HG03064 (cell line): Measurements from ENCODE around the gene HRH1.
"Not testable (repeated sequence)": the region's sequence is repeated elsewhere in the genome, so short reads cannot be mapped to it uniquely, and the experiment has no call there.

Experiments used
- ATAC-seq: cut with Tn5 transposase; IDR thresholded peaks from one replicate; pipeline ENCODE4 v1.9.1; 2021; ENCODE audit warnings: low read depth; ENCODE audit not compliant: unreplicated experiment

HRH1 gene

GRCh38 chr3:11168881-11169805, 14.8 kb downstream of the HRH1 start:
- ATAC-seq: no peak

DNA sequence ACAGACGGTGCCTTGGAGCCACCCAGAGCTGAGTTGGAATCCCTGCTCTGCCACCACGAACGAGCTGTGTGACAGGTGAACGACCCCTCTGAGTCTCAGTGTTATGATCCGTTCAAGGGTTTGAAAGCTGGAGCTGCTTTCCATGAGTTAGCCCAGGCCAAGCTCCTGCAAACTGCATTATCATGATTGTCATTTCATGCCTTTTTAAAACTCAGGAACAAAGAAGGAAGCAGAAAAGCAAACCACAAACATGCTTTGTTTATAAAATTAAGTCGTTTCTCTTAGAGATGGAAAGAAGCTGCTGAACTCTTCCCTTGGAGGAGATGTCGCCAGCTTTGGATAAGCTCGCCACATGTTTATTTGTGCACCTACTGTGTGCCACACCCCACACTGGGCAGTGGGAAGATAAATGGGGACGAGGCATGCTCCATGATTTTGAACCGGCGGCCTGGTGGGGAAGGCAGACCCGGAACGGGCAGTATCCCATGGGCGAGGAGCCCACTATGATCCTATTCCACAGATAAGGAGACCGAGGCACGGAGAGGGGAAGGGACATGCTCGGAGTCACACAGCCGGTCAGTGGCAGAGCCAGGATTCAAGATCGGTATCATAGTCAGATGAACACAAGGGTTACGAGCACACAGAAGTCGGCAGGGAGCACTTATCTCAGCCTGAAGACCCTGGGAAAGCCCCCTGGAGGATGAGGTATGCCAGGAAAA, 15.9 kb downstream of the HRH1 start:
- ATAC-seq: no peak

- no peak for ATAC-seq
These were observed 17.9 kb downstream of the HRH1 start for GRCh38 chr3:11172096-11172690.

DNA sequence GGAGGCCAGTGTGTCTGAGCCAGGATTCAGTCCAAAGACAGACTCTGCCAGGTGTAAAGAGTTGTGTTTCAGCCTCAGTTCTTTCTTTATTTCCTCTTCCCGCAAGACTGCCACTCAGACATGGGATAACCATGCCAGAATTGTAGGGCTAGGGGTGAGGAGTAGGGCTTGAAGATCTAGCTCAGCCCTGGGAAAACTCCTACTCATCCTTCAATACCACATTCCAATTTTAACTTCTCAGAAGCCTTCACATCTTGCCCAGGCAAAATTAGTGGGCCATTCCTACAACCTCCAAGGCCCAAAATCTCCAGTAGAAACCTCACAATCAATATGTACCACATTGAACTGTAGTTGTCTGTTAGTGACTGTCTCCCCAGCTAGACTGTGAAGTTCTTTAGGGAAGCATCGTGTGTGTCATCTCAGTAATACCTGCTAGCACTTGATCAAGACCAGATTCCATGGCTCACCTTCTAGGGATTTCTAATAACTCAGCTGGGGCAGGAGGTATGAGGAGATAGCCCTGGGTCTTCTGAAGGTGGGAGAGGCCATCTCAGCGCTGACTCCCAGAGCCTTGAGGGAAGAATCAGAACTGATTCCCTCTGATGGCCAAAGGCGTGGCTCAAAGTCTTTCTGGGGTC, 19.7 kb downstream of the HRH1 start:
- ATAC-seq: no peak

DNA sequence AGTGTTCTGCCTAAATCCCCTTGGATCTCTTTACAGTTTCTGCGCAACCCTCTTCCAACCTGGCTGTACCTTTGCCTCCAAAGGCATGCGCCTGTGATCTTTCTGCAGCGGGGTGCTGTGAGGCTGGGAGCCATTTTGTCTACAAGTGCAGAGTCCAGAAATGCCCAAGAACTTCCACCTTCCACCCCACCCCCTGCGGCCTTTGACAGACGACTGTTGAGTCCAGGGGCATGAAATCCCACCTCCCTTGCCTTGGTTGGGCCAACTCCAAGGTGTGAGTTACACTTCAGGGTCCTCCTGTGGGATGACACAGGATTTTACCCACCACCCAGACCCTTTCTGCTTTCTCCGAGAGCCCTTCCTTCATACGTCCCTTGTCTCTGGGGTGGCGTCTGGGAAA, 24.1 kb downstream of the HRH1 start:
- no peak for ATAC-seq

GRCh38 chr3:11184328-11184969, 30.2 kb downstream of the HRH1 start:
- ATAC-seq: not testable (repeated sequence)

GRCh38 chr3:11185144-11185543, 30.9 kb downstream of the HRH1 start:
- no peak for ATAC-seq

GRCh38 chr3:11185564-11186317, 31.4 kb downstream of the HRH1 start:
- no peak for ATAC-seq

GRCh38 chr3:11186318-11186692, 32.0 kb downstream of the HRH1 start:
- no peak for ATAC-seq

GRCh38 chr3:11186771-11187191, 32.5 kb downstream of the HRH1 start:
- ATAC-seq: no peak

GRCh38 chr3:11187681-11188080, 33.4 kb downstream of the HRH1 start:
- no peak for ATAC-seq

DNA sequence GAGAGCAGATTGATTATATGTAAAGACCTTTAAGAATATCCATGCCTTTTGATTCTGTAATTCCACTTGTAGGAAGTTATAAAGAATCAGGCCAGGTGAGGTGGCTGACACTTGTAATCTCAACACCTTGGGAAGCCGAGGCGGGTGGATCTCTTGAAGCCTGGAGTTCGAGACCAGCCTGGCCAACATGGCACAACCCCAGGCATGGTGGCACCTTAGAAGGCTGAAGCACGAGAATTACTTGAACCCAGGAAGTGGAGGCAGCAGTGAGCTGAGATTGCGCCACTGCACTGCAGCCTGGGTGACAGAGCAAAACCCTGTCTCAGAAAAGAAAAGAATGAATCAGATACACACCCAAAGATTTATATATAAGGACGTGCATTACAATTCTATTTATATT, 33.9 kb downstream of the HRH1 start:
- ATAC-seq: no peak

GRCh38 chr3:11195201-11195600, 40.9 kb downstream of the HRH1 start:
- no peak for ATAC-seq

DNA sequence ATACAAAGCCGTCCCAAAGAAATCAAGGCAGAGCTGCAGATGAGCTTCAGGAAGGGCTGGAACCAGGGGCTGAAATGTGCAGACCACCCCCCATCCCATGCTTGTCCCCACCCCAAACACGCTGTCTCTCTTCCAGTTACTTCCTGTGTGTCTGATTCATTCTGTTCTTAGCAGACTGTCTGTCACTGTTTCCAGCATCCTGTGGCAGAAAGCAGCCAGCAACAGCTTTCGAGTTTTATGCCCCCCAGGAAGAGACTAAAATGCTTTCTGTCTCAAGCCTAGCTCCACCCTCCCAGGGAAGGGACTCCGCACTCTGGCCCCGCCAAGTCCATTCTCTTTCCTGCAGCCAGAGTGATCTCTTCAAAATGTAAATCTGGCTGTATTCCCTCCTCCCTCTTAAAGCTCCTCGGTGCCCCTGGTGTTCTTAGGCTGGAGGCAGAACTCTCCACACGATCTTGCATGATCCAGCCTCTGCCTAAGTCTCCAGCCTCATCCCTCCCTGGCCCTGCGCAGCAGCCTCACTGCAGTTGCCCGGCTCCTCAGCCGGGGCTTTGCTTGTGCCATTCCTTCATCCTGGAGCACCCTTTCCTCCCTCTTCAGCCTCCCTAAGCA, 41.5 kb downstream of the HRH1 start:
- ATAC-seq: no peak

DNA sequence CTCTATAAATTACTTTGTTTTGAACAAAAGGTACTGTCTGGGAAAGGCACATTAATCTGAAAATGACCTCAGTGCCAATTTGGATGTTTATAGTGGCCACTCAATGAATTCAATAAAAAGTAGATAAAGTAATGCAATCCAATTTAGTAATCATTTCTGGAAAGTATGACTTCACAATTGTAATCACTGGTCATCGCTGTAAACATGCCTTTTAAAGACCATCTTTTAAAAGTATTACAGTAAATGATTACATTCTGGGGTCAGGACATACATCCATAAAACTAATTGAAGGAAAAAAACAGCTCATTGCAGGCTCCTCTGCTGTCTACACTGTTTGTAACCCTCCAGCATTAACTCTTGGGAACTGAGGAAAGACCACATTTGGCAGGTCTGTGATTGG, 43.2 kb downstream of the HRH1 start:
- ATAC-seq: no peak

DNA sequence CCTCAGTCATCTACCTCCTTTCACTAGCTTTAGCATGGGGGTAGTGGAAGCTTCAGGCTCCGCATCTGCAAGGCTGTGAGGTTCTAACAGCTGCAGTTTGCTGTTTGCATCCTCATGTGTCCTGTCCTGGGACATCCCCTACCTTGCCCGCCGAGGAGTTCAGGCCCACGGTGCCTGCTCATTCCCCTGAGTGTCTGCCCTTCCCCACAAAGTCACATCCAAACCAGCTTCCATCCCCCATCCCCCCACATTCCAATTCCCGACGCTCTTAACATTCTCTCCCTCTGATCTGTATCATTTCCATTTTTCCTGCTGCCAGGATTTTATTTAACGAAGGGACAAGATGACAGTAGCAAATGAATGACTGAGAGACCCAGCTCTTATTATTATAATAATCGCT, 43.8 kb downstream of the HRH1 start:
- no peak for ATAC-seq

DNA sequence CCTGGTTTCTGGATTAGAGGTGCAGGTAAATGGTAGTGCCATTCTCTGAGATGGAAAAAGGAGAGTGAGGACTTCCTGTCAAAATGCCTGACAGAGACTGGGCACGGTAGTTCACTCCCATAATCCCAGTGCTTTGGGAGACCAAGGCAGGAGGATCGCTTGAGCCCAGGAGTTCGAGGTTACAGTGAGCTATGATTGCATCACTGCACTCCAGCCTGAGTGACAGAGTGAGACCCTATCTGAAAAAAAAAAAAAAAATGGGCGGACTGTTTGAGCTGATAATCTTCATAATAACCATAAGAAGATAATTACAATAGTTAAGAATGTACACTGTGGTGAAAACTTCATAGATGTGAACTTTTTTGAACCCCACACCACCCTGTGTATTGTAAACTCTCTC, 44.2 kb downstream of the HRH1 start:
- ATAC-seq: no peak

DNA sequence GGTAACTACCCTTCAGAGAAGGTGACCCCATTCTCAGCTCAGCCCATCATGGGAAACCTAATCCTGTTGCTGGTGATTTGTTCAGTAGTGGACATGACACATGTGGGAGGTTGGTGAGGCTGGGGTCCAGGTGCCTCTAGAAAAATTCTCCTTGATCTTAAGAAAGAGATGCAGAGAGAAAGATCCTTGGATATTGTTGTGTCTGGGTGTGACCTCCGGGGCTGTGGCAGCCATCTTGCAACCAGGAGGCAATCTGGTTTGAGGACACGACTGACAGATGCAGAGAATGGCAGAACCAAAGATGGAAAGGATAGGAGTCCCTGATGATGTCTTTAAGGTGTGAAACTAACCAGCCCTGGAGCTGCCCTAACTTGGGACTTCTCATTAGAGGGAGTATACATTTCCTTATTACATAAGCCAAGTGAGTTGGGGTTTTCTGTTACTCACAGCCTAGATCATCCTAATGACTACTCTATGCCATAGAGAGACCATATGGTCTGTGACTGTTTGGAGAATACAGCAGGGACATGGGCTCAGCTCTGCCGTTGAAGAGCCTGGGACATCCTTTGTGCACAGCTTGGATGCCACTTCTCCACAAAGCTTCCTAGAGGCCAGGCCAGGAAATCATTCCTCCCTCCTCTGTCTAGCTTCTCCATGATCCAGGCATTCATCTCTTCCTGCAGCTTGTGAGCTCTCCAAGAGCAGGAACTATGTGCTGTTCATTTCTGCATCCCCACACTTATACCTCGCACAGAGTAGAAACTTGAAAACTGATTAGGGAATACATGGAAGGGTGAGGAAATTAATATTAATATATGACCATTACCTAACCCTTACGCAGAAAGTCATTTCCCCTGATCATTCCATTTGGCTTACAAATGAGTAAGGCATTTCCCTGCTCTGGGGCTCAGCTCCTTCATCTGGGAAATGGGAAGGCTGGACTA, 45.9 kb downstream of the HRH1 start:
- ATAC-seq: no peak
